Keratinocyte (primary cell): Measurements from ENCODE around the gene PLA2G2E. TPM values are rescaled to one million over a fixed set of nuclear protein-coding genes. Genes with fewer than 3 reads are reported as not detected.

Experiments
- DNase-seq: peaks from one replicate; pipeline ENCODE4 v3.0.0-alpha.2; 2011; ENCODE audit warnings: low read depth, missing footprints, low spot score
- FAIRE-seq: peaks from 2 replicates; lab custom pipeline; 2011; peaks lifted over from hg19 to GRCh38; lab: Jason Lieb, UNC
- H2AFZ ChIP-seq: 2 replicates; pipeline ENCODE4 v1.6.0; 2012; ENCODE audit warnings: low read length, control low read depth, inconsistent platforms; ENCODE audit not compliant: control insufficient read depth
- H3K27ac ChIP-seq: 2 replicates; pipeline ENCODE4 v1.5.1; 2011; ENCODE audit warnings: low read length; ENCODE audit not compliant: control insufficient read depth, insufficient read depth
- H3K27me3 ChIP-seq: 3 replicates; pipeline ENCODE4 v1.6.0; 2011; ENCODE audit warnings: low read length; ENCODE audit not compliant: control insufficient read depth, insufficient read depth; ENCODE audit errors: extremely low read depth
- H3K36me3 ChIP-seq, 2 experiments: 2 replicates in 1 of 2; 3 replicates in 1 of 2; pipeline ENCODE4 v1.5.1; 2011; ENCODE audit warnings: low read length in 2 of 2, mild to moderate bottlenecking in 1 of 2; ENCODE audit not compliant: control insufficient read depth in 2 of 2, insufficient read depth in 2 of 2; ENCODE audit errors: extremely low read depth in 1 of 2
- H3K4me1 ChIP-seq: 3 replicates; pipeline ENCODE4 v1.5.1; 2011; ENCODE audit warnings: low read length; ENCODE audit not compliant: control insufficient read depth, insufficient read depth; ENCODE audit errors: extremely low read depth
- H3K4me2 ChIP-seq: 3 replicates; pipeline ENCODE4 v1.6.0; 2011; ENCODE audit warnings: low read depth, low read length; ENCODE audit not compliant: control insufficient read depth, insufficient read depth; ENCODE audit errors: extremely low read depth
- H3K4me3 ChIP-seq, 3 experiments: fragments of 200-600 bp in 1 of 3; sonication (generic) in 1 of 3; 2 replicates in 2 of 3; 3 replicates in 1 of 3; pipeline ENCODE4 v1.5.1; 2011 to 2016; ENCODE audit warnings: low read length in 3 of 3, mild to moderate bottlenecking in 3 of 3, control low read depth in 2 of 3, inconsistent platforms in 1 of 3, low read depth in 1 of 3, mixed read lengths in 1 of 3, mixed run types in 1 of 3, moderate library complexity in 1 of 3; ENCODE audit not compliant: control insufficient read depth in 2 of 3, insufficient read depth in 2 of 3; ENCODE audit errors: extremely low read depth in 1 of 3
- H3K79me2 ChIP-seq: 2 replicates; pipeline ENCODE4 v1.6.0; 2012; ENCODE audit warnings: low read length; ENCODE audit not compliant: control insufficient read depth, insufficient read depth
- H3K9ac ChIP-seq: 3 replicates; pipeline ENCODE4 v1.6.0; 2011; ENCODE audit warnings: low read length; ENCODE audit not compliant: control insufficient read depth, insufficient read depth; ENCODE audit errors: extremely low read depth
- H3K9me1 ChIP-seq: 3 replicates; pipeline ENCODE4 v1.6.0; 2011; ENCODE audit warnings: low read length; ENCODE audit not compliant: control insufficient read depth, insufficient read depth; ENCODE audit errors: extremely low read depth
- H3K9me3 ChIP-seq: 2 replicates; pipeline ENCODE4 v1.5.1; 2012; ENCODE audit warnings: low read depth, low read length; ENCODE audit not compliant: control insufficient read depth
- H4K20me1 ChIP-seq: 3 replicates; pipeline ENCODE4 v1.6.0; 2011; ENCODE audit warnings: low read length; ENCODE audit not compliant: control insufficient read depth, insufficient read depth; ENCODE audit errors: extremely low read depth
- EZH2 ChIP-seq: IDR thresholded peaks from one replicate; pipeline ENCODE4 v1.6.1; 2012; ENCODE audit warnings: inconsistent platforms, mild to moderate bottlenecking, low read length, moderate library complexity
- dilution Hi-C: fragments of 300-500 bp; cut with MboI; formaldehyde crosslinking; loops from one replicate; pipeline ENCODE4 v1.7.0; 2020; ENCODE audit warnings: low sequenced_read_pairs; ENCODE audit not compliant: extremely low pct_ligation_motif_present
- polyA plus RNA-seq, 5 experiments: library from polyadenylated mRNA; depleted of rRNA in 3 of 5; stranded (reverse) in 3 of 5; stranded (forward) in 1 of 5; unstranded in 1 of 5; fragments of >200 nt; gene quantifications; 1 replicate in 1 of 5; 2 replicates in 3 of 5; 3 replicates in 1 of 5; pipeline versions ENCODE4 v1.2.1 to v1.2.3, GENCODE V29; 2011 to 2012; ENCODE audit warnings: missing spikeins in 2 of 5, low read depth in 1 of 5, low replicate concordance in 1 of 5
- TF ChIP-seq, protein P1 (sequence below), 3 experiments: IDR thresholded peaks in 1 of 3; conservative IDR thresholded peaks in 1 of 3; optimal IDR thresholded peaks in 1 of 3; 2 replicates in 2 of 3; 3 replicates in 1 of 3; pipeline versions ENCODE3 to v1.5.1; 2011; ENCODE audit warnings: low read length in 3 of 3, mild to moderate bottlenecking in 3 of 3, moderate library complexity in 2 of 3, control low read depth in 1 of 3, inconsistent platforms in 1 of 3; ENCODE audit not compliant: insufficient read depth in 2 of 3; ENCODE audit errors: extremely low read depth in 1 of 3

The PLA2G2E gene
- polyA plus RNA-seq, 1 donor (not counting 4 experiments of a cell fraction or from before 2014, with no cell fraction given): not detected

DNA sequence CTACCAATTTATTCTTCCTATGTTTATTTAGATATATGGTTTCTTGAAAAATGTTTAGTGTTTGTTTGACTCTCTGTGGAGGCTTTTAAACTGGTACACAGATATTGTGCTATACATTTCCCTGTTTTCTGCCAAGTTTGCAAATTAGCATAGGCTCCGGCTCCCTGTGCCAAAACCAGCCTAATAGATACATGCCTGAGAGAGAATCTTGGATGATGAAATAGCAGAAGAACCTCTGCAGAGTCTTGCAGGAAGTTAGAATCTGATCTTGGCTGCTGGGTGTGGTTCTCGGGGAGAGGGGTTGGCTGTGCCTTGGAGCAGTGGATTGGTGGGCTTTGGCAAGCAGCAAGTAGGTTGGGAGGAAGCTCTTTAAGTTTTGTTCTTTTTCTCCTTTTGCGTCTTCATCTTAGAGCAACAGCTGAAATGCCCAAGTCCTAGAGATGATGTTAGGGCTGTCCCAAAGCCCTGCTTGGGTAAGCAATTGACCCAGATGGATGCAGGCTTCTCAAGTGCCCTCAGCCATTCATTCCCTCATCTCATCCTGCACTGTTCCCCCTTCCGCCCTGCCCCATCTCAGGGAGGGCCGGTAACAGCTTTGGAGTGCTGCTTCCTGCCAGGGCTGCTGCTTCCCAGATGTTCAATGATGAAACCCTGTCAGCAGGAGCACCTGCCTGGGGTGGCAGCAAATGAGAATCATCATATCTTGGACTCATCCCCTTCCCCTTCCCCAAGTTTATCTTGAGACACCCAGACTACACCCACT, 46.7 kb upstream of the PLA2G2E start:
- Histone ChIP-seq H3K79me2 (no peaks in the 10 kb centered on the region), H3K27me3 (peaks cover 24% of the 10 kb centered on the region), H2AFZ (no peak overlapping the region), H3K9me3 (no peaks in the 10 kb centered on the region), H3K4me1 (peaks cover 2% of the 10 kb centered on the region), H3K27ac (no peak overlapping the region), H3K4me3 (no peak overlapping the region), H3K4me2 (no peak overlapping the region), H3K9me1 (no peaks in the 10 kb centered on the region), H3K36me3 (no peaks in the 10 kb centered on the region), H4K20me1 (no peaks in the 10 kb centered on the region), H3K9ac (no peak overlapping the region)
- TF ChIP-seq, protein P1, sequence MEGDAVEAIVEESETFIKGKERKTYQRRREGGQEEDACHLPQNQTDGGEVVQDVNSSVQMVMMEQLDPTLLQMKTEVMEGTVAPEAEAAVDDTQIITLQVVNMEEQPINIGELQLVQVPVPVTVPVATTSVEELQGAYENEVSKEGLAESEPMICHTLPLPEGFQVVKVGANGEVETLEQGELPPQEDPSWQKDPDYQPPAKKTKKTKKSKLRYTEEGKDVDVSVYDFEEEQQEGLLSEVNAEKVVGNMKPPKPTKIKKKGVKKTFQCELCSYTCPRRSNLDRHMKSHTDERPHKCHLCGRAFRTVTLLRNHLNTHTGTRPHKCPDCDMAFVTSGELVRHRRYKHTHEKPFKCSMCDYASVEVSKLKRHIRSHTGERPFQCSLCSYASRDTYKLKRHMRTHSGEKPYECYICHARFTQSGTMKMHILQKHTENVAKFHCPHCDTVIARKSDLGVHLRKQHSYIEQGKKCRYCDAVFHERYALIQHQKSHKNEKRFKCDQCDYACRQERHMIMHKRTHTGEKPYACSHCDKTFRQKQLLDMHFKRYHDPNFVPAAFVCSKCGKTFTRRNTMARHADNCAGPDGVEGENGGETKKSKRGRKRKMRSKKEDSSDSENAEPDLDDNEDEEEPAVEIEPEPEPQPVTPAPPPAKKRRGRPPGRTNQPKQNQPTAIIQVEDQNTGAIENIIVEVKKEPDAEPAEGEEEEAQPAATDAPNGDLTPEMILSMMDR (optimal IDR thresholded peaks at IDR 0.05 in 1 of 3, IDR thresholded peaks at IDR 0.05 in 1 of 3, conservative IDR thresholded peaks at IDR 0.05 in 1 of 3; ENCODE audit: extremely low read depth in 1 of 3, insufficient read depth in 2 of 3, low read length in 3 of 3): no peak
- TF ChIP-seq EZH2: no peak
- DNase-seq: no peak
- FAIRE-seq: peak; percentile 51
- dilution Hi-C loops: no loop called here

DNA sequence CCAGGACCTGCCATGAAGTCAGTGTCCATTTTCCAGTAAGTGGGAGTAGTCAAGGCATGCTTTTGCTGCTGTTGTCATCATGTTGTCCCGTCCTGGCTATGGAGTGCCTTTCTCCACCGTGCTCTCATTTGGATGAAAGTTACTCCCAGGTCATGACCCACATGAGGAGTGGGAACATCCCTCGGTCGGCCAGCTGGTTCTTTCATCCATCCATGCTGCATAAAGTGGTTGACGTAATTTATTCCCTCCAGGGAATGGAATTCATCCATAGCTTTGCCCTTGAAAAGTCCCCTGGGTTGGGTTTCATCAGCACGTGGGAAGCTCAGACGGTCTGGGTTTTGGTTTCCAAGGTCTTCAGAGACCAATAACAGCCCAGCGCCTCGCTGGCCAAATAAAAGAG, 44.4 kb upstream of the PLA2G2E start:
- no peak for FAIRE-seq
- no peak overlapping the region for H3K4me2 ChIP-seq

More for the DNA sequence above, 44.4 kb upstream of the PLA2G2E start:
- DNase-seq: no peak
- Histone ChIP-seq H3K9me3 (no peaks in the 10 kb centered on the region), H3K9ac (no peak overlapping the region), H3K4me3 (no peak overlapping the region), H3K27me3 (peaks cover 29% of the 10 kb centered on the region), H3K79me2 (no peaks in the 10 kb centered on the region), H3K27ac (no peak overlapping the region), H3K9me1 (no peaks in the 10 kb centered on the region), H3K4me1 (no peaks in the 10 kb centered on the region), H4K20me1 (no peaks in the 10 kb centered on the region), H3K36me3 (no peaks in the 10 kb centered on the region), H2AFZ (no peak overlapping the region)
- TF ChIP-seq EZH2: no peak
- TF ChIP-seq, protein P1 (optimal IDR thresholded peaks at IDR 0.05 in 1 of 3, IDR thresholded peaks at IDR 0.05 in 1 of 3, conservative IDR thresholded peaks at IDR 0.05 in 1 of 3; ENCODE audit: extremely low read depth in 1 of 3, insufficient read depth in 2 of 3, low read length in 3 of 3): no peak
- dilution Hi-C loops: no loop called here
